ENCODE measurements around the gene ATN1. TPM values are rescaled to one million over a fixed set of nuclear protein-coding genes. Genes with fewer than 3 reads are reported as not detected.

ATN1 gene
- polyA plus RNA-seq, 1 experiment: 15.9 TPM

DNA sequence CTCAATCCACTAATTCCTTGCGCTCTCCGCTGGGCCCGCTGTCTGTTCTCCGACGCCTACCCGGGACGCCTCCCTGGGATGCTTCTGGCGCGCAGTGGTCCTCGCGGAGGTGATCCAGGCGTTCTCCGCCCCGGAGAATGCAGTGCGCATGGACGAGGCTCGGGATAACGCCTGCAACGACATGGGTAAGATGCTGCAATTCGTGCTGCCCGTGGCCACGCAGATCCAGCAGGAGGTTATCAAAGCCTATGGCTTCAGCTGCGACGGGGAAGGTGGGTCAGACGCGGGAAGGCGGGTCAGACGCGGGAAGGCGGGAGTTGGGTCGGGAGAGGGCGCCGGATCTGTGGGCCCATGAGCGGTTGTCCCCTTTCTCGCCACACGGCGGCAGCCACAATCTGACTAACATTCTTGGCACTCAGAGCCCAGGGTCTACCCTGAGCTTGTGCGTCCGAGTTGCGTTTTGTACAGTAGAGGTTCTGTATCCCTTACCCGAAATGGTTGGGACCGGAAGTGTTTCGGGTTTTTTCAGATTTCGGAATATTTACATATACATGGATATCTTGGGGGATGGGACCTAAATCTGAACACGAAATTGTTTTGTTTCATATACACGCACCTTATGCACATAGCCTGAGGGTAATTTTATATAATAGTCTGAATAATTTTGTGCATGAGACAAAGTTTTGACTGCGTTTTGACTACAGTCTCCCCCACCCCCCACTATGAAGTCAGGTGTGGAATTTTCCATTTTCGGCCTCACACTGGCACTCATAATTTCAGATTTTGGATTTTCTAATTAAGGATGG lies 16.8 kb downstream of the ATN1 start:
- TF ChIP-seq, protein P1, sequence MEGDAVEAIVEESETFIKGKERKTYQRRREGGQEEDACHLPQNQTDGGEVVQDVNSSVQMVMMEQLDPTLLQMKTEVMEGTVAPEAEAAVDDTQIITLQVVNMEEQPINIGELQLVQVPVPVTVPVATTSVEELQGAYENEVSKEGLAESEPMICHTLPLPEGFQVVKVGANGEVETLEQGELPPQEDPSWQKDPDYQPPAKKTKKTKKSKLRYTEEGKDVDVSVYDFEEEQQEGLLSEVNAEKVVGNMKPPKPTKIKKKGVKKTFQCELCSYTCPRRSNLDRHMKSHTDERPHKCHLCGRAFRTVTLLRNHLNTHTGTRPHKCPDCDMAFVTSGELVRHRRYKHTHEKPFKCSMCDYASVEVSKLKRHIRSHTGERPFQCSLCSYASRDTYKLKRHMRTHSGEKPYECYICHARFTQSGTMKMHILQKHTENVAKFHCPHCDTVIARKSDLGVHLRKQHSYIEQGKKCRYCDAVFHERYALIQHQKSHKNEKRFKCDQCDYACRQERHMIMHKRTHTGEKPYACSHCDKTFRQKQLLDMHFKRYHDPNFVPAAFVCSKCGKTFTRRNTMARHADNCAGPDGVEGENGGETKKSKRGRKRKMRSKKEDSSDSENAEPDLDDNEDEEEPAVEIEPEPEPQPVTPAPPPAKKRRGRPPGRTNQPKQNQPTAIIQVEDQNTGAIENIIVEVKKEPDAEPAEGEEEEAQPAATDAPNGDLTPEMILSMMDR (IDR thresholded peaks at IDR 0.05; ENCODE audit: insufficient read depth, low read depth, low read length): peak; percentile 87
- Histone ChIP-seq H3K4me3 (ENCODE audit: low read depth, low read length) (peak overlapping the region; percentile 67), H3K27me3 (ENCODE audit: control insufficient read depth, insufficient read depth, low read length) (no peaks in the 10 kb centered on the region), H3K36me3 (ENCODE audit: control insufficient read depth, insufficient read depth, low read length) (peaks cover 19% of the 10 kb centered on the region)
- DNase-seq (ENCODE audit: low read depth): peak; percentile 57
- ChIA-PET POLR2A (interaction anchor here (0.5 to 1.1 kb wide), 4 partner anchors 20 to 992 kb away, joined by 6 to 13 read pairs (median 9); no protein-coding TSS in a partner anchor), CTCF (interaction anchor here (0.6 to 6.5 kb wide), 33 partner anchors 9 to 693 kb away, joined by 3 to 65 read pairs (median 5); partner anchors contain the start of genes C1RL, C1S, LPCAT3 and SPSB2)

DNA sequence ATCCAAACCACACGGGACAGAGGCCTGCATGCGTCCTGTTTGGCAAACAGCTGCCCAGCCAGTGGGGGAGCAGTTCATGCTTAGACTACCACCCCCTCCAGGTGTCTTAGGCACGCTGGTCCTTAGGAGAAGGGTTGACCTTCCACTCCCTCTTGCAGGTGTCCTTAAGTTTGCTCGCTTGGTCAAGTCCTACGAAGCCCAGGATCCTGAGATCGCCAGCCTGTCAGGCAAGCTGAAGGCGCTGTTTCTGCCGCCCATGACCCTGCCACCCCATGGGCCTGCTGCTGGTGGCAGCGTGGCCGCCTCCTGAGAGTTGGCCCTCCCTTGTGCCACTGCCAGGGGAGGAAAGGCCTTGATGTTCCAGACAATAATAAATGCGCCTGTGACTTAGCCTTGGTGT lies 17.9 kb downstream of the ATN1 start:
- H3K4me3 ChIP-seq (ENCODE audit: low read depth, low read length): no peak overlapping the region
- DNase-seq (ENCODE audit: low read depth): no peak
- ChIA-PET CTCF (interaction anchor here (1.2 to 6.5 kb wide), 12 partner anchors 13 to 692 kb away, joined by 3 to 65 read pairs (median 12); partner anchors contain the start of genes C1RL and SPSB2), POLR2A (no interaction called here)
- peaks cover 15% of the 10 kb centered on the region for H3K36me3 ChIP-seq (ENCODE audit: control insufficient read depth, insufficient read depth, low read length)
- TF ChIP-seq, protein P1 (IDR thresholded peaks at IDR 0.05; ENCODE audit: insufficient read depth, low read depth, low read length): no peak
- no peaks in the 10 kb centered on the region for H3K27me3 ChIP-seq (ENCODE audit: control insufficient read depth, insufficient read depth, low read length)

DNA sequence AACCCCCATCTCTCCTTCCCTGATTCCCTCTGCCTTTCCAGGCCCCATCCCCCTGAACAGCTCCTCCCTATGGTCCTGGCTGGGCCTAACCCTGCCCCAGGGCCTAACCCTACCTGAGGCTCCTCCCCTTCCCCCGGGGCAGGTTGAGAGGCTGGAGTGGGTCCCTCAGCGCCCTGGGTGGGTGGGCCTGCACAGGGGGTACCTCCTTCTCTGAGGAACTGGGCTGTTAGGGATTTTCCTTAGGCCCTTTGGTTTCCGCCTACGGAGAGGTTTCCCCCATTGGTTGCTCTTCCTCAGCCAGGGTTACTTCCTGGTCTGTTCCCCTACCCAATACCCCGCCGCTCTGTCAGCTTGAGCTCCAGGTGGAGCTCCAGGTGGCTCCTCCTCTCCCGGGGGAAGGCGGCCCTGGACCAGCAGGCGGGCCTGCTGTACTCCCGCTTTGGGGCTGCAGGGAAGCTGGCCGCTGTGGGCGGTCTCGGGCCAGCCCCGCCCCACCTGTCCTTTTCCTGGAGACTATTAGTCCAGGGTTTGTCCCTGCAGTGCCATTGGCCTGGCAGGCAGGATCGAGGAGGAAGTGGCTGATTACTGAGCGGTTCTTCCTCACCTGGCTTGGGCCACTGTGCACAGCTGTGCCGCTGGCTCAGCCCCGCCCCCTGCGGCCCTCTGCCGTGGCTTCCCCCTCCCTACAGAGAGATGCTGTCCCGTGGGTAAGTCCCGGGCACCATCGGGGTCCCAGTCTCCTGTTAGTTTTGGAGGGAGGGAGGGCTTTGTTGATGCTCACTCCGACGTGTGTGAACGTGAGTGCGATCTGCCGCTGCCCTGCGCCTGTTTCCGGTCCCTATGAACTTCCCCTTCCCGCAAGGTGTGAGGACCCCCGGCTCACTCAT lies 18.5 kb downstream of the ATN1 start:
- H3K4me3 ChIP-seq (ENCODE audit: low read depth, low read length): no peak overlapping the region
- H3K36me3 ChIP-seq (ENCODE audit: control insufficient read depth, insufficient read depth, low read length): peaks cover 9% of the 10 kb centered on the region
- TF ChIP-seq, protein P1 (IDR thresholded peaks at IDR 0.05; ENCODE audit: insufficient read depth, low read depth, low read length): no peak
- CTCF ChIA-PET: interaction anchor here (0.6 to 6.5 kb wide), 14 partner anchors 9 to 183 kb away, joined by 3 to 65 read pairs (median 6); partner anchors contain the start of genes C1RL and SPSB2
- POLR2A ChIA-PET: no interaction called here
- DNase-seq (ENCODE audit: low read depth): no peak
- H3K27me3 ChIP-seq (ENCODE audit: control insufficient read depth, insufficient read depth, low read length): no peaks in the 10 kb centered on the region

DNA sequence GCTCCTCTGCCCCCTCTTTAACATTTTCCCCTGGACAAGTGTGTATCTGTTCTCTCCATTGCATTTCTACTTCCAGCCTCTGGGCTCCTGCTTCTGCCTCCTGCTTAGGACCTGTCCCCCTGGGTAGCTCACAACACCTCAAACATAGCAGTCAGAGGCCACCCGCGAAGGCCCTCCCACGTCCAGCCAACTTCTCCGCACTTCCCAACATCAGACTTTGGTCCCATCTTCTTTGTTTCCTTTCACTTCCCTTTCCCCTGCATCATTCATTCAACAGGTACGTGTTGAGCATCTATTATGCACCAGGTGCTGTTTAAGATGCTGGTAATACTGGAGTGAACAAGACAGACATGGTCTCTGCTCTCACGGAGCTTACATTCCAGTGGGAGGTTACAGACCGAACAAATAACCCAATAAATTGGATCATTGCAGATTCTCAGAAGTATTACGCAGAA lies 19.2 kb downstream of the ATN1 start:
- H3K36me3 ChIP-seq (ENCODE audit: control insufficient read depth, insufficient read depth, low read length): peaks cover 4% of the 10 kb centered on the region
- DNase-seq (ENCODE audit: low read depth): no peak
- H3K4me3 ChIP-seq (ENCODE audit: low read depth, low read length): no peak overlapping the region
- CTCF ChIA-PET: interaction anchor here (1.0 to 6.5 kb wide), 7 partner anchors 9 to 163 kb away, joined by 3 to 65 read pairs (median 5); no protein-coding TSS in a partner anchor
- POLR2A ChIA-PET: interaction anchor here (1.0 kb wide), 1 partner anchor 95 kb away, joined by 3 read pairs; the partner anchor contains the start of gene USP5
- no peaks in the 10 kb centered on the region for H3K27me3 ChIP-seq (ENCODE audit: control insufficient read depth, insufficient read depth, low read length)
- TF ChIP-seq, protein P1 (IDR thresholded peaks at IDR 0.05; ENCODE audit: insufficient read depth, low read depth, low read length): no peak
